ENCODE results near the gene SLC6A17.

SLC6A17 gene

GRCh38 chr1:110242731-110243130, 92.4 kb downstream of the SLC6A17 start:
- no peak overlapping the region for H3K27ac ChIP-seq (replicated peaks)
- no peak for TF ChIP-seq POLR2AphosphoS5 (IDR thresholded peaks at IDR 0.05; ENCODE audit: low read depth)
- TF ChIP-seq, protein P1, sequence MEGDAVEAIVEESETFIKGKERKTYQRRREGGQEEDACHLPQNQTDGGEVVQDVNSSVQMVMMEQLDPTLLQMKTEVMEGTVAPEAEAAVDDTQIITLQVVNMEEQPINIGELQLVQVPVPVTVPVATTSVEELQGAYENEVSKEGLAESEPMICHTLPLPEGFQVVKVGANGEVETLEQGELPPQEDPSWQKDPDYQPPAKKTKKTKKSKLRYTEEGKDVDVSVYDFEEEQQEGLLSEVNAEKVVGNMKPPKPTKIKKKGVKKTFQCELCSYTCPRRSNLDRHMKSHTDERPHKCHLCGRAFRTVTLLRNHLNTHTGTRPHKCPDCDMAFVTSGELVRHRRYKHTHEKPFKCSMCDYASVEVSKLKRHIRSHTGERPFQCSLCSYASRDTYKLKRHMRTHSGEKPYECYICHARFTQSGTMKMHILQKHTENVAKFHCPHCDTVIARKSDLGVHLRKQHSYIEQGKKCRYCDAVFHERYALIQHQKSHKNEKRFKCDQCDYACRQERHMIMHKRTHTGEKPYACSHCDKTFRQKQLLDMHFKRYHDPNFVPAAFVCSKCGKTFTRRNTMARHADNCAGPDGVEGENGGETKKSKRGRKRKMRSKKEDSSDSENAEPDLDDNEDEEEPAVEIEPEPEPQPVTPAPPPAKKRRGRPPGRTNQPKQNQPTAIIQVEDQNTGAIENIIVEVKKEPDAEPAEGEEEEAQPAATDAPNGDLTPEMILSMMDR (IDR thresholded peaks at IDR 0.05; ENCODE audit: insufficient read depth, low read length): no peak
- TF ChIP-seq SPI1 (IDR thresholded peaks at IDR 0.05; ENCODE audit: borderline replicate concordance, low read depth): no peak
- TF ChIP-seq REST (IDR thresholded peaks at IDR 0.05; ENCODE audit: insufficient replicate concordance, low read depth): no peak
- no peak for TF ChIP-seq GABPA (IDR thresholded peaks at IDR 0.05; ENCODE audit: low read depth)
- DNase-seq (ENCODE audit: low read depth in 1 of 2, low spot score in 1 of 2): no peak
- H3K4me3 ChIP-seq (replicated peaks; ENCODE audit: insufficient read depth, low read length): no peak overlapping the region
- H3K27me3 ChIP-seq (ENCODE audit: insufficient read depth, poor library complexity, severe bottlenecking): no peaks in the 10 kb centered on the region

GRCh38 chr1:110243146-110243545, 92.9 kb downstream of the SLC6A17 start:
- Histone ChIP-seq H3K27me3 (ENCODE audit: insufficient read depth, poor library complexity, severe bottlenecking) (no peaks in the 10 kb centered on the region), H3K4me3 (replicated peaks; ENCODE audit: insufficient read depth, low read length) (no peak overlapping the region), H3K27ac (replicated peaks) (no peak overlapping the region)
- DNase-seq (ENCODE audit: low read depth in 1 of 2, low spot score in 1 of 2): no peak
- TF ChIP-seq REST (IDR thresholded peaks at IDR 0.05; ENCODE audit: insufficient replicate concordance, low read depth): no peak
- no peak for TF ChIP-seq POLR2AphosphoS5 (IDR thresholded peaks at IDR 0.05; ENCODE audit: low read depth)
- TF ChIP-seq SPI1 (IDR thresholded peaks at IDR 0.05; ENCODE audit: borderline replicate concordance, low read depth): no peak
- TF ChIP-seq, protein P1 (IDR thresholded peaks at IDR 0.05; ENCODE audit: insufficient read depth, low read length): no peak
- TF ChIP-seq GABPA (IDR thresholded peaks at IDR 0.05; ENCODE audit: low read depth): no peak

GRCh38 chr1:110243574-110243973, 93.3 kb downstream of the SLC6A17 start:
- Histone ChIP-seq H3K27me3 (ENCODE audit: insufficient read depth, poor library complexity, severe bottlenecking) (no peaks in the 10 kb centered on the region), H3K27ac (replicated peaks) (no peak overlapping the region), H3K4me3 (replicated peaks; ENCODE audit: insufficient read depth, low read length) (no peak overlapping the region)
- TF ChIP-seq REST (IDR thresholded peaks at IDR 0.05; ENCODE audit: insufficient replicate concordance, low read depth): no peak
- 0 out of 2 replicates have a peak, but pooled peaks have one; percentile 47 for TF ChIP-seq POLR2AphosphoS5 (IDR thresholded peaks at IDR 0.05; ENCODE audit: low read depth)
- DNase-seq (ENCODE audit: low read depth in 1 of 2, low spot score in 1 of 2): peak; percentile 40 to 63
